ENCODE data around the gene ASAP3. TPM values are rescaled to one million over a fixed set of nuclear protein-coding genes. Genes with fewer than 3 reads are reported as not detected.

Gene ASAP3
- total and polyA plus RNA-seq, 9 donors: 37.3 to 147 (median 91.0) TPM

GRCh38 chr1:23528250-23528978 lies 44.4 kb upstream of the ASAP3 start:
- Histone ChIP-seq H3K9me3 (no peaks in the 10 kb centered on the region), H3K4me3 (no peak overlapping the region), H3K27ac (no peak overlapping the region), H3K36me3 (no peaks in the 10 kb centered on the region), H3K4me1 (ENCODE audit: insufficient read depth) (peaks cover 9% of the 10 kb centered on the region), H3K27me3 (no peaks in the 10 kb centered on the region)
- DNase-seq: peak in 2 of 5 donors; percentile 36 to 47
- TF ChIP-seq EP300 (IDR thresholded peaks at IDR 0.05): no peak
- no peak for TF ChIP-seq POLR2A (IDR thresholded peaks at IDR 0.05)
- WGBS, 3 donors: 20 to 23% (median 20%) methylated on average over 8 to 9 of the region's 9 CpGs
- intact Hi-C loops (cut with DNase I): no loop called here

GRCh38 chr1:23527900-23528249 lies 43.9 kb upstream of the ASAP3 start:
- Histone ChIP-seq H3K4me1 (ENCODE audit: insufficient read depth) (peaks cover 9% of the 10 kb centered on the region), H3K4me3 (no peak overlapping the region), H3K36me3 (no peaks in the 10 kb centered on the region), H3K27me3 (no peaks in the 10 kb centered on the region), H3K9me3 (no peaks in the 10 kb centered on the region), H3K27ac (no peak overlapping the region)
- DNase-seq: no peak
- intact Hi-C loops (cut with DNase I): no loop called here
- no peak for TF ChIP-seq POLR2A (IDR thresholded peaks at IDR 0.05)
- no peak for TF ChIP-seq EP300 (IDR thresholded peaks at IDR 0.05)
- TF ChIP-seq CTCF (IDR thresholded peaks at IDR 0.05): no peak
- WGBS, 3 donors: 85 to 95% (median 89%) methylated on average over 6 of the region's 6 CpGs

GRCh38 chr1:23527366-23527765 lies 43.4 kb upstream of the ASAP3 start:
- Histone ChIP-seq H3K4me1 (ENCODE audit: insufficient read depth) (peaks cover 9% of the 10 kb centered on the region), H3K27ac (no peak overlapping the region), H3K36me3 (no peaks in the 10 kb centered on the region), H3K27me3 (no peaks in the 10 kb centered on the region), H3K4me3 (no peak overlapping the region), H3K9me3 (no peaks in the 10 kb centered on the region)
- no peak for DNase-seq
- 87 to 91% (median 89%) methylated on average over 7 of the region's 7 CpGs for WGBS, 3 donors
- intact Hi-C loops (cut with DNase I): no loop called here
- TF ChIP-seq EP300 (IDR thresholded peaks at IDR 0.05): no peak

GRCh38 chr1:23526329-23527041 lies 42.5 kb upstream of the ASAP3 start:
- TF ChIP-seq POLR2A (IDR thresholded peaks at IDR 0.05) (no peak), CTCF (IDR thresholded peaks at IDR 0.05) (no peak), EP300 (IDR thresholded peaks at IDR 0.05) (no peak)
- Histone ChIP-seq H3K27ac (no peak overlapping the region), H3K27me3 (no peaks in the 10 kb centered on the region), H3K36me3 (no peaks in the 10 kb centered on the region), H3K4me3 (no peak overlapping the region), H3K4me1 (ENCODE audit: insufficient read depth) (peaks cover 9% of the 10 kb centered on the region), H3K9me3 (no peaks in the 10 kb centered on the region)
- WGBS, 3 donors: 91 to 92% (median 92%) methylated on average over 8 of the region's 8 CpGs
- intact Hi-C loops (cut with DNase I): no loop called here
- DNase-seq: no peak

GRCh38 chr1:23525558-23526250 lies 41.7 kb upstream of the ASAP3 start:
- 79 to 82% (median 81%) methylated on average over 5 of the region's 5 CpGs for WGBS, 3 donors
- no peaks in the 10 kb centered on the region for H3K9me3 ChIP-seq
- H3K27ac ChIP-seq: no peak overlapping the region
- no peak for TF ChIP-seq EP300 (IDR thresholded peaks at IDR 0.05)
- no peak for TF ChIP-seq POLR2A (IDR thresholded peaks at IDR 0.05)
- no peak for TF ChIP-seq CTCF (IDR thresholded peaks at IDR 0.05)
- no peak overlapping the region for H3K4me3 ChIP-seq
- H3K27me3 ChIP-seq: no peaks in the 10 kb centered on the region
- H3K4me1 ChIP-seq (ENCODE audit: insufficient read depth): peaks cover 6% of the 10 kb centered on the region
- H3K36me3 ChIP-seq: no peaks in the 10 kb centered on the region
- intact Hi-C loops (cut with DNase I): no loop called here
- DNase-seq: no peak
